Dedifferentiated amniotic fluid mesenchymal stem cell (primary cell): ENCODE measurements around the gene VRK3.
"Not testable (repeated sequence)": the region's sequence is repeated elsewhere in the genome, so short reads cannot be mapped to it uniquely, and the experiment has no call there.

Experiments
- DNase-seq: peaks from one replicate; pipeline ENCODE4 v3.0.0-alpha.2; 2016; ENCODE audit errors: extremely low spot score

Gene VRK3

GRCh38 chr19:49987159-49987698 lies 37.9 kb downstream of the VRK3 start:
- DNase-seq = peak; percentile 83

GRCh38 chr19:49986354-49986753 lies 38.8 kb downstream of the VRK3 start:
- DNase-seq = no peak

- DNase-seq = no peak
Observed at GRCh38 chr19:49985871-49986270, 39.3 kb downstream of the VRK3 start.

- no peak for DNase-seq
Observed at GRCh38 chr19:49984491-49984890, 40.7 kb downstream of the VRK3 start.

- DNase-seq = no peak
Observed at GRCh38 chr19:49983645-49984229, 41.4 kb downstream of the VRK3 start.

- no peak for DNase-seq
Observed at GRCh38 chr19:49981603-49982593, 43.3 kb downstream of the VRK3 start.

GRCh38 chr19:49978324-49978723 lies 46.8 kb downstream of the VRK3 start:
- no peak for DNase-seq

GRCh38 chr19:49977881-49978280 lies 47.3 kb downstream of the VRK3 start:
- no peak for DNase-seq

- DNase-seq = no peak
Observed at GRCh38 chr19:49977076-49977475, 48.1 kb downstream of the VRK3 start.

- DNase-seq = no peak
Observed at GRCh38 chr19:49976496-49976895, 48.7 kb downstream of the VRK3 start.

GRCh38 chr19:49975051-49975450 lies 50.1 kb downstream of the VRK3 start:
- no peak for DNase-seq

- DNase-seq = no peak
Observed at GRCh38 chr19:49973987-49974386, 51.2 kb downstream of the VRK3 start.

- DNase-seq = no peak
Observed at GRCh38 chr19:49972841-49973240, 52.3 kb downstream of the VRK3 start.

GRCh38 chr19:49971991-49972411 lies 53.2 kb downstream of the VRK3 start:
- DNase-seq = no peak

- DNase-seq = not testable (repeated sequence)
Observed at GRCh38 chr19:49969355-49969754, 55.8 kb downstream of the VRK3 start.

- no peak for DNase-seq
Observed at GRCh38 chr19:49968279-49968922, 56.8 kb downstream of the VRK3 start.

GRCh38 chr19:49960980-49961379 lies 64.2 kb downstream of the VRK3 start, which contains the start of gene SIGLEC11:
SIGLEC11 (minus strand) TSS chr19:49961172; CDS start chr19:49961081, 91 bp downstream.
- DNase-seq = not testable (repeated sequence)

GRCh38 chr19:49959892-49960291 lies 65.3 kb downstream of the VRK3 start:
- not testable (repeated sequence) for DNase-seq

- DNase-seq = not testable (repeated sequence)
Observed at GRCh38 chr19:49958596-49958995, 66.6 kb downstream of the VRK3 start.

- not testable (repeated sequence) for DNase-seq
Observed at GRCh38 chr19:49958144-49958543, 67.0 kb downstream of the VRK3 start.

GRCh38 chr19:49957262-49957915 lies 67.8 kb downstream of the VRK3 start:
- no peak for DNase-seq

GRCh38 chr19:49956115-49956495 lies 69.1 kb downstream of the VRK3 start:
- no peak for DNase-seq
